Liver (tissue), 9 donors: ENCODE measurements around the gene ADCY3. TPM values are rescaled to one million over a fixed set of nuclear protein-coding genes. Genes with fewer than 3 reads are reported as not detected.

ENCODE experiments used
- DNase-seq: peaks from one replicate; pipeline ENCODE4 v3.0.0-alpha.2; 2017; ENCODE audit warnings: low spot score
- H3K27ac ChIP-seq, 2 donors: one replicate each; pipeline ENCODE4 v1.7.0; 2013; ENCODE audit warnings: inconsistent platforms in 2 of 2, low read length in 2 of 2, control low read depth in 1 of 2, low read depth in 1 of 2, mild to moderate bottlenecking in 1 of 2
- H3K27me3 ChIP-seq, 4 donors: one replicate each; pipeline versions ENCODE4 v1.6.1 to v1.7.0; 2013; ENCODE audit warnings: low read length in 3 of 4, inconsistent platforms in 1 of 4, mild to moderate bottlenecking in 1 of 4, moderate library complexity in 1 of 4; ENCODE audit not compliant: control insufficient read depth in 4 of 4, insufficient read depth in 4 of 4
- H3K36me3 ChIP-seq, 4 donors: one replicate each; pipeline versions ENCODE4 v1.6.1 to v1.7.0; 2013; ENCODE audit warnings: low read length in 3 of 4, mild to moderate bottlenecking in 3 of 4, low read depth in 1 of 4, moderate library complexity in 1 of 4; ENCODE audit not compliant: control insufficient read depth in 4 of 4, insufficient read depth in 3 of 4
- H3K4me1 ChIP-seq, 4 donors: one replicate each; pipeline versions ENCODE4 v1.6.1 to v1.7.0; 2013; ENCODE audit warnings: low read length in 3 of 4, mild to moderate bottlenecking in 3 of 4, moderate library complexity in 1 of 4; ENCODE audit not compliant: control insufficient read depth in 4 of 4, insufficient read depth in 4 of 4
- H3K4me3 ChIP-seq, 3 donors: one replicate each; pipeline versions ENCODE4 v1.6.1 to v1.7.0; 2013; ENCODE audit warnings: low read length in 3 of 3, control low read depth in 1 of 3, low read depth in 1 of 3, mild to moderate bottlenecking in 1 of 3
- H3K9ac ChIP-seq, 2 donors: one replicate each; pipeline ENCODE4 v1.7.0; 2013; ENCODE audit warnings: low read length in 2 of 2, mild to moderate bottlenecking in 2 of 2, moderate library complexity in 2 of 2, control low read depth in 1 of 2, low read depth in 1 of 2
- H3K9me3 ChIP-seq, 4 donors: one replicate each; pipeline versions ENCODE4 v1.6.1 to v1.7.0; 2013; ENCODE audit warnings: low read length in 3 of 4; ENCODE audit not compliant: control insufficient read depth in 4 of 4
- CTCF ChIP-seq: fragments of 150-350 bp; IDR thresholded peaks from 2 replicates; pipeline ENCODE4 v1.5.1; 2017; ENCODE audit warnings: improper control_type of control experiment, low read depth, low read length; ENCODE audit not compliant: missing input control
- FOXA1 ChIP-seq: IDR thresholded peaks from 2 replicates; pipeline ENCODE4 v1.6.1; 2016; ENCODE audit warnings: antibody characterized with exemption
- FOXA2 ChIP-seq: IDR thresholded peaks from 2 replicates; pipeline ENCODE4 v1.6.1; 2016; ENCODE audit warnings: antibody characterized with exemption
- GABPA ChIP-seq, 2 donors: IDR thresholded peaks in 1 of 2; conservative IDR thresholded peaks in 1 of 2; 2 replicates each; pipeline ENCODE4 v1.6.1; 2016; ENCODE audit warnings: antibody characterized with exemption in 2 of 2, mild to moderate bottlenecking in 1 of 2, moderate library complexity in 1 of 2
- HNF4A ChIP-seq, 2 donors: conservative IDR thresholded peaks; 2 replicates each; pipeline ENCODE4 v1.6.1; 2016; ENCODE audit warnings: antibody characterized with exemption in 2 of 2, mild to moderate bottlenecking in 2 of 2
- HNF4G ChIP-seq: IDR thresholded peaks from 2 replicates; pipeline ENCODE4 v1.6.1; 2016; ENCODE audit warnings: antibody characterized with exemption
- JUND ChIP-seq, 2 donors: IDR thresholded peaks; 2 replicates each; pipeline ENCODE4 v1.6.1; 2016; ENCODE audit warnings: antibody characterized with exemption in 2 of 2
- NR2F2 ChIP-seq: IDR thresholded peaks from 2 replicates; pipeline ENCODE4 v1.6.1; 2016; ENCODE audit warnings: antibody characterized with exemption
- RXRA ChIP-seq, 2 donors: IDR thresholded peaks; 2 replicates each; pipeline ENCODE4 v1.6.1; 2017 to 2018; ENCODE audit warnings: antibody characterized with exemption in 2 of 2, mild to moderate bottlenecking in 1 of 2
- SP1 ChIP-seq: IDR thresholded peaks from 2 replicates; pipeline ENCODE4 v1.6.1; 2018; ENCODE audit warnings: antibody characterized with exemption, mild to moderate bottlenecking
- YY1 ChIP-seq: IDR thresholded peaks from 2 replicates; pipeline ENCODE4 v1.6.1; 2016; ENCODE audit warnings: antibody characterized with exemption, mild to moderate bottlenecking
- ZBTB33 ChIP-seq: IDR thresholded peaks from 2 replicates; pipeline ENCODE4 v1.6.1; 2016; ENCODE audit warnings: antibody characterized with exemption
- WGBS: extraction: QIAGEN DNeasy Blood & Tissue Kit; methylation state at CpG from one replicate; pipeline ENCODE4 v1.1.7; 2013; 5-methylcytosine and 5-hydroxymethylcytosine counted together
- polyA plus RNA-seq, 2 donors: library from polyadenylated mRNA; stranded (reverse) in 1 of 2; unstranded in 1 of 2; fragments of 200-250 nt in 1 of 2; fragments of >200 nt in 1 of 2; fragmentation: Nextera tagmentation in 1 of 2; extraction: Ambion mirVana in 1 of 2; gene quantifications; one replicate each; pipeline versions ENCODE4 v1.2.1 to v1.2.3, GENCODE V29; 2013 to 2015
- total RNA-seq, 2 donors: library from RNA; depleted of rRNA; stranded (reverse); fragments of >200 nt; gene quantifications; one replicate each; pipeline ENCODE4 v1.2.3, GENCODE V29; 2014
- TF ChIP-seq, protein P1 (sequence below): IDR thresholded peaks from 2 replicates; pipeline ENCODE4 v1.6.1; 2016; ENCODE audit warnings: antibody characterized with exemption, mild to moderate bottlenecking
- TF ChIP-seq, protein P2 (sequence below): IDR thresholded peaks from 2 replicates; pipeline ENCODE4 v1.6.1; 2016; ENCODE audit warnings: antibody characterized with exemption
- donor health status: healthy.
- donor health status: healthy.
- donor health status: healthy.
- donor health status: healthy.
- donor health status: healthy.

ADCY3 gene
- total and polyA plus RNA-seq, 4 donors = 0.99 to 8.4 (median 6.4) TPM

- peaks cover 7 to 64% (median 50%) of the 10 kb centered on the region in 4 donors for H3K36me3 ChIP-seq
- TF ChIP-seq JUND (IDR thresholded peaks at IDR 0.05) = no peak
- TF ChIP-seq ZBTB33 = no peak
- no peak for TF ChIP-seq HNF4G
- TF ChIP-seq NR2F2 = no peak
- no peak for DNase-seq
Measured at GRCh38 chr2:24955232-24955631, 35.2 kb upstream of the ADCY3 start.

GRCh38 chr2:24950102-24950501 lies 30.1 kb upstream of the ADCY3 start:
- H3K27ac ChIP-seq = no peak overlapping the region
- TF ChIP-seq FOXA1 (no peak), HNF4G (no peak), GABPA (IDR thresholded peaks at IDR 0.05 in 1 of 2, conservative IDR thresholded peaks at IDR 0.05 in 1 of 2) (no peak), FOXA2 (no peak), HNF4A (conservative IDR thresholded peaks at IDR 0.05) (no peak)
- TF ChIP-seq, protein P1, sequence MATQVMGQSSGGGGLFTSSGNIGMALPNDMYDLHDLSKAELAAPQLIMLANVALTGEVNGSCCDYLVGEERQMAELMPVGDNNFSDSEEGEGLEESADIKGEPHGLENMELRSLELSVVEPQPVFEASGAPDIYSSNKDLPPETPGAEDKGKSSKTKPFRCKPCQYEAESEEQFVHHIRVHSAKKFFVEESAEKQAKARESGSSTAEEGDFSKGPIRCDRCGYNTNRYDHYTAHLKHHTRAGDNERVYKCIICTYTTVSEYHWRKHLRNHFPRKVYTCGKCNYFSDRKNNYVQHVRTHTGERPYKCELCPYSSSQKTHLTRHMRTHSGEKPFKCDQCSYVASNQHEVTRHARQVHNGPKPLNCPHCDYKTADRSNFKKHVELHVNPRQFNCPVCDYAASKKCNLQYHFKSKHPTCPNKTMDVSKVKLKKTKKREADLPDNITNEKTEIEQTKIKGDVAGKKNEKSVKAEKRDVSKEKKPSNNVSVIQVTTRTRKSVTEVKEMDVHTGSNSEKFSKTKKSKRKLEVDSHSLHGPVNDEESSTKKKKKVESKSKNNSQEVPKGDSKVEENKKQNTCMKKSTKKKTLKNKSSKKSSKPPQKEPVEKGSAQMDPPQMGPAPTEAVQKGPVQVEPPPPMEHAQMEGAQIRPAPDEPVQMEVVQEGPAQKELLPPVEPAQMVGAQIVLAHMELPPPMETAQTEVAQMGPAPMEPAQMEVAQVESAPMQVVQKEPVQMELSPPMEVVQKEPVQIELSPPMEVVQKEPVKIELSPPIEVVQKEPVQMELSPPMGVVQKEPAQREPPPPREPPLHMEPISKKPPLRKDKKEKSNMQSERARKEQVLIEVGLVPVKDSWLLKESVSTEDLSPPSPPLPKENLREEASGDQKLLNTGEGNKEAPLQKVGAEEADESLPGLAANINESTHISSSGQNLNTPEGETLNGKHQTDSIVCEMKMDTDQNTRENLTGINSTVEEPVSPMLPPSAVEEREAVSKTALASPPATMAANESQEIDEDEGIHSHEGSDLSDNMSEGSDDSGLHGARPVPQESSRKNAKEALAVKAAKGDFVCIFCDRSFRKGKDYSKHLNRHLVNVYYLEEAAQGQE = no peak

More at GRCh38 chr2:24955232-24955631, 35.2 kb upstream of the ADCY3 start:
- Histone ChIP-seq H3K4me1 (no peaks in the 10 kb centered on the region), H3K27me3 (no peaks in the 10 kb centered on the region), H3K27ac (no peak overlapping the region), H3K4me3 (no peak overlapping the region), H3K9me3 (peaks cover 0 to 2% (median 0%) of the 10 kb centered on the region in 4 donors), H3K9ac (no peak overlapping the region)

GRCh38 chr2:24948506-24948905 lies 28.5 kb upstream of the ADCY3 start:
- Histone ChIP-seq H3K9me3 (no peaks in the 10 kb centered on the region), H3K9ac (no peak overlapping the region), H3K4me3 (no peak overlapping the region), H3K4me1 (no peaks in the 10 kb centered on the region), H3K27ac (no peak overlapping the region), H3K27me3 (no peaks in the 10 kb centered on the region), H3K36me3 (peaks cover 9 to 25% (median 20%) of the 10 kb centered on the region in 4 donors)
- 96% methylated on average over 6 of the region's 6 CpGs for WGBS
- DNase-seq = no peak
- no peak for TF ChIP-seq YY1
- TF ChIP-seq RXRA (IDR thresholded peaks at IDR 0.05) = no peak
- no peak for TF ChIP-seq HNF4G
- no peak for TF ChIP-seq SP1
- no peak for TF ChIP-seq CTCF
- TF ChIP-seq FOXA1 = no peak
- TF ChIP-seq, protein P1 = no peak
- TF ChIP-seq, protein P2, sequence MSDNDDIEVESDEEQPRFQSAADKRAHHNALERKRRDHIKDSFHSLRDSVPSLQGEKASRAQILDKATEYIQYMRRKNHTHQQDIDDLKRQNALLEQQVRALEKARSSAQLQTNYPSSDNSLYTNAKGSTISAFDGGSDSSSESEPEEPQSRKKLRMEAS = no peak
- TF ChIP-seq NR2F2 = no peak
- no peak for TF ChIP-seq ZBTB33

More at GRCh38 chr2:24950102-24950501, 30.1 kb upstream of the ADCY3 start:
- no peak for DNase-seq
- Histone ChIP-seq H3K4me1 (no peaks in the 10 kb centered on the region), H3K27me3 (no peaks in the 10 kb centered on the region), H3K36me3 (peaks cover 9 to 36% (median 26%) of the 10 kb centered on the region in 4 donors), H3K4me3 (no peak overlapping the region), H3K9ac (no peak overlapping the region), H3K9me3 (no peaks in the 10 kb centered on the region)
- 98% methylated on average over 7 of the region's 7 CpGs for WGBS
